Measurements from ENCODE around the gene PLIN4.

- no peak for TF ChIP-seq CTCF (IDR thresholded peaks at IDR 0.05)
- TF ChIP-seq POLR2A (IDR thresholded peaks at IDR 0.05): no peak
Observed at GRCh38 chr19:4493929-4494690, 24.2 kb downstream of the PLIN4 start.
